Liver (tissue), 9 donors: ENCODE data around the gene SLC43A3. TPM values are rescaled to one million over a fixed set of nuclear protein-coding genes. Genes with fewer than 3 reads are reported as not detected.

Experiments
- DNase-seq: peaks from one replicate; pipeline ENCODE4 v3.0.0-alpha.2; 2017; ENCODE audit warnings: low spot score
- H3K27ac ChIP-seq, 2 donors: one replicate each; pipeline ENCODE4 v1.7.0; 2013; ENCODE audit warnings: inconsistent platforms in 2 of 2, low read length in 2 of 2, control low read depth in 1 of 2, low read depth in 1 of 2, mild to moderate bottlenecking in 1 of 2
- H3K27me3 ChIP-seq, 4 donors: one replicate each; pipeline versions ENCODE4 v1.6.1 to v1.7.0; 2013; ENCODE audit warnings: low read length in 3 of 4, inconsistent platforms in 1 of 4, mild to moderate bottlenecking in 1 of 4, moderate library complexity in 1 of 4; ENCODE audit not compliant: control insufficient read depth in 4 of 4, insufficient read depth in 4 of 4
- H3K36me3 ChIP-seq, 4 donors: one replicate each; pipeline versions ENCODE4 v1.6.1 to v1.7.0; 2013; ENCODE audit warnings: low read length in 3 of 4, mild to moderate bottlenecking in 3 of 4, low read depth in 1 of 4, moderate library complexity in 1 of 4; ENCODE audit not compliant: control insufficient read depth in 4 of 4, insufficient read depth in 3 of 4
- H3K4me1 ChIP-seq, 4 donors: one replicate each; pipeline versions ENCODE4 v1.6.1 to v1.7.0; 2013; ENCODE audit warnings: low read length in 3 of 4, mild to moderate bottlenecking in 3 of 4, moderate library complexity in 1 of 4; ENCODE audit not compliant: control insufficient read depth in 4 of 4, insufficient read depth in 4 of 4
- H3K4me3 ChIP-seq, 3 donors: one replicate each; pipeline versions ENCODE4 v1.6.1 to v1.7.0; 2013; ENCODE audit warnings: low read length in 3 of 3, control low read depth in 1 of 3, low read depth in 1 of 3, mild to moderate bottlenecking in 1 of 3
- H3K9ac ChIP-seq, 2 donors: one replicate each; pipeline ENCODE4 v1.7.0; 2013; ENCODE audit warnings: low read length in 2 of 2, mild to moderate bottlenecking in 2 of 2, moderate library complexity in 2 of 2, control low read depth in 1 of 2, low read depth in 1 of 2
- H3K9me3 ChIP-seq, 4 donors: one replicate each; pipeline versions ENCODE4 v1.6.1 to v1.7.0; 2013; ENCODE audit warnings: low read length in 3 of 4; ENCODE audit not compliant: control insufficient read depth in 4 of 4
- ATF3 ChIP-seq: IDR thresholded peaks from 2 replicates; pipeline ENCODE4 v1.6.1; 2016; ENCODE audit warnings: antibody characterized with exemption
- CTCF ChIP-seq: fragments of 150-350 bp; IDR thresholded peaks from 2 replicates; pipeline ENCODE4 v1.5.1; 2017; ENCODE audit warnings: improper control_type of control experiment, low read depth, low read length; ENCODE audit not compliant: missing input control
- EGR1 ChIP-seq, 2 donors: IDR thresholded peaks; 2 replicates each; pipeline ENCODE4 v1.6.1; 2016 to 2018; ENCODE audit warnings: antibody characterized with exemption in 2 of 2, low read depth in 2 of 2
- FOXA1 ChIP-seq: IDR thresholded peaks from 2 replicates; pipeline ENCODE4 v1.6.1; 2016; ENCODE audit warnings: antibody characterized with exemption
- FOXA2 ChIP-seq: IDR thresholded peaks from 2 replicates; pipeline ENCODE4 v1.6.1; 2016; ENCODE audit warnings: antibody characterized with exemption
- GABPA ChIP-seq, 2 donors: IDR thresholded peaks in 1 of 2; conservative IDR thresholded peaks in 1 of 2; 2 replicates each; pipeline ENCODE4 v1.6.1; 2016; ENCODE audit warnings: antibody characterized with exemption in 2 of 2, mild to moderate bottlenecking in 1 of 2, moderate library complexity in 1 of 2
- HNF4A ChIP-seq, 2 donors: conservative IDR thresholded peaks; 2 replicates each; pipeline ENCODE4 v1.6.1; 2016; ENCODE audit warnings: antibody characterized with exemption in 2 of 2, mild to moderate bottlenecking in 2 of 2
- HNF4G ChIP-seq: IDR thresholded peaks from 2 replicates; pipeline ENCODE4 v1.6.1; 2016; ENCODE audit warnings: antibody characterized with exemption
- JUND ChIP-seq, 2 donors: IDR thresholded peaks; 2 replicates each; pipeline ENCODE4 v1.6.1; 2016; ENCODE audit warnings: antibody characterized with exemption in 2 of 2
- MAX ChIP-seq: IDR thresholded peaks from 2 replicates; pipeline ENCODE4 v1.6.1; 2016; ENCODE audit warnings: antibody characterized with exemption
- NR2F2 ChIP-seq: IDR thresholded peaks from 2 replicates; pipeline ENCODE4 v1.6.1; 2016; ENCODE audit warnings: antibody characterized with exemption
- RAD21 ChIP-seq, 2 donors: IDR thresholded peaks; 2 replicates each; pipeline ENCODE4 v1.6.1; 2016; ENCODE audit warnings: antibody characterized with exemption in 2 of 2, mild to moderate bottlenecking in 2 of 2
- RXRA ChIP-seq, 2 donors: IDR thresholded peaks; 2 replicates each; pipeline ENCODE4 v1.6.1; 2017 to 2018; ENCODE audit warnings: antibody characterized with exemption in 2 of 2, mild to moderate bottlenecking in 1 of 2
- SP1 ChIP-seq: IDR thresholded peaks from 2 replicates; pipeline ENCODE4 v1.6.1; 2018; ENCODE audit warnings: antibody characterized with exemption, mild to moderate bottlenecking
- TAF1 ChIP-seq: conservative IDR thresholded peaks from 2 replicates; pipeline ENCODE4 v1.6.1; 2016; ENCODE audit warnings: antibody characterized with exemption, mild to moderate bottlenecking
- YY1 ChIP-seq: IDR thresholded peaks from 2 replicates; pipeline ENCODE4 v1.6.1; 2016; ENCODE audit warnings: antibody characterized with exemption, mild to moderate bottlenecking
- ZBTB33 ChIP-seq: IDR thresholded peaks from 2 replicates; pipeline ENCODE4 v1.6.1; 2016; ENCODE audit warnings: antibody characterized with exemption
- WGBS: extraction: QIAGEN DNeasy Blood & Tissue Kit; methylation state at CpG from one replicate; pipeline ENCODE4 v1.1.7; 2013; 5-methylcytosine and 5-hydroxymethylcytosine counted together
- polyA plus RNA-seq, 2 donors: library from polyadenylated mRNA; stranded (reverse) in 1 of 2; unstranded in 1 of 2; fragments of 200-250 nt in 1 of 2; fragments of >200 nt in 1 of 2; fragmentation: Nextera tagmentation in 1 of 2; extraction: Ambion mirVana in 1 of 2; gene quantifications; one replicate each; pipeline versions ENCODE4 v1.2.1 to v1.2.3, GENCODE V29; 2013 to 2015
- total RNA-seq, 2 donors: library from RNA; depleted of rRNA; stranded (reverse); fragments of >200 nt; gene quantifications; one replicate each; pipeline ENCODE4 v1.2.3, GENCODE V29; 2014
- donor health status: healthy.
- donor health status: healthy.
- donor health status: healthy.
- donor health status: healthy.
- donor health status: healthy.

The SLC43A3 gene
- total and polyA plus RNA-seq, 4 donors, result 47.2 to 152 (median 93.0) TPM

DNA sequence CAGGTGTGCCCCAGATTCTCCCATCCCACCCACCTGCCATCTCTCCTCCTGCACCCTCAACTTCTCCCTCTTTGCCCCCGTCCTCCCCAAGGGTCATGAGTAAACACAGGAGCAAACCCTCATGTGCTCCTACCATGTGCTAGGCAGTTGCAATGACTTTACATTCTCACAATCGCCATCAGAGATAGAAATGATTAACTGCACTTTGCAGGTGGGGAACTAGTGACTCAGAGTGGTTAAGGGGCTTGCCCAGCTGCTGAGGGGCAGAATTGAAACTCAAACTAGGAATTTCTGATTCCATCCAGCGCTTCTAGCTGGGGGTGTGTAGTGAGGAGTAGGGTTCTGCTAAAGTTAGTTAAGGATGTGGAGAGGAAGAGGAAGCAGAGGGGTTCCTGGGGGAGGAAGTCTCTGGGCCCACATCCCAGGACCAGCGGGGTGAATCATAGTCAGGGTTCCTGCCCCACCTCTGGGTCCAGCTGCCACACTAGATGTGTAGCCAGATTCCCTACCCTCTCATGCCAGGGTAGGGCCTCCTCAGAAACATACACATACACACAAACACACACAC is 20.5 kb downstream of the SLC43A3 start:
- peaks cover 0 to 1% (median 0%) of the 10 kb centered on the region in 4 donors for H3K4me1 ChIP-seq
- H3K27ac ChIP-seq, result no peak overlapping the region
- no peaks in the 10 kb centered on the region for H3K27me3 ChIP-seq
- peaks cover 12 to 46% (median 42%) of the 10 kb centered on the region in 4 donors for H3K36me3 ChIP-seq
- no peak overlapping the region for H3K9ac ChIP-seq
- no peaks in the 10 kb centered on the region for H3K9me3 ChIP-seq
- whole genome bisulfite sequencing, result 78% methylated on average over 4 of the region's 4 CpGs
- H3K4me3 ChIP-seq, result no peak overlapping the region
- TF ChIP-seq HNF4G (no peak), ZBTB33 (no peak), RXRA (IDR thresholded peaks at IDR 0.05) (no peak), ATF3 (no peak), RAD21 (IDR thresholded peaks at IDR 0.05) (no peak), EGR1 (IDR thresholded peaks at IDR 0.05; ENCODE audit: low read depth in 2 of 2) (no peak), SP1 (no peak), FOXA1 (no peak), MAX (no peak), HNF4A (conservative IDR thresholded peaks at IDR 0.05) (no peak), TAF1 (no peak), CTCF (no peak), YY1 (no peak), FOXA2 (no peak), GABPA (IDR thresholded peaks at IDR 0.05 in 1 of 2, conservative IDR thresholded peaks at IDR 0.05 in 1 of 2) (no peak), JUND (IDR thresholded peaks at IDR 0.05) (no peak)
- no peak for DNase-seq

DNA sequence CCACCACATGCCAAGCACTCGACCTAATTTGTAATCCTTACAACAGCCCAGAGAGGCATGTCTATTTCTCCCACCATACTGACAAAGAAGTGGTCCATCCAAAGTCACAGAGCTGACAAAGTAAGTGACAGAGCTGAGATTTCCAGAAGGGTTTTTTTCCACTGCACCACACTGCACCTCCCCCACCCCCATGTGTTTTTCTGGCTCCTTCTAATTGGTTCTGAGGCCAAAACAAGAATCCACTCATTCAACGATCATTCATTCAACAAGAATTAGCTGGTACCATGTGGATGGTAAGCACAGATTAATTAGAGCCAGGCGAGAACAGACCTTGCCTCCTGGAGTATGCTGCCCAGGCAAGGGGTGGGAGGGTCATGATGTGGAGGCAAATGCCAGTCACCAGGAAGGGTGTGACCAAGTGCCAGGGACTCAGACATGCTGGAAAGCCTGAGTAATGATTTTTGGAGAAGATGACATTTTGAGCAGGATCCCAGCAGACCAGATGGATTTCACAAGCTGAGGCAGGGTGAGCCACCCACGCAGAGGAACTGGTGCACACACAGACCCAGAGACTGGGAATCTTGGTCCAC is 21.6 kb downstream of the SLC43A3 start:
- Histone ChIP-seq H3K9ac (no peak overlapping the region), H3K4me3 (no peak overlapping the region), H3K36me3 (peaks cover 12 to 43% (median 37%) of the 10 kb centered on the region in 4 donors), H3K27ac (no peak overlapping the region), H3K4me1 (peaks cover 0 to 1% (median under 1%) of the 10 kb centered on the region in 4 donors), H3K27me3 (no peaks in the 10 kb centered on the region), H3K9me3 (no peaks in the 10 kb centered on the region)
- WGBS, result 92% methylated on average over 4 of the region's 4 CpGs
- no peak for DNase-seq
- TF ChIP-seq GABPA (IDR thresholded peaks at IDR 0.05 in 1 of 2, conservative IDR thresholded peaks at IDR 0.05 in 1 of 2) (no peak), FOXA1 (no peak), CTCF (no peak), MAX (no peak), HNF4A (conservative IDR thresholded peaks at IDR 0.05) (no peak), ZBTB33 (no peak), FOXA2 (no peak), JUND (IDR thresholded peaks at IDR 0.05) (no peak), EGR1 (IDR thresholded peaks at IDR 0.05; ENCODE audit: low read depth in 2 of 2) (no peak), NR2F2 (no peak), YY1 (no peak), HNF4G (no peak), RAD21 (IDR thresholded peaks at IDR 0.05) (no peak), RXRA (IDR thresholded peaks at IDR 0.05) (no peak), SP1 (no peak)
